ENCODE data around the gene GPR37.

GPR37 gene

GRCh38 chr7:124724079-124724478 lies 41.5 kb downstream of the GPR37 start:
- no peak for DNase-seq (ENCODE audit: low read depth)

DNA sequence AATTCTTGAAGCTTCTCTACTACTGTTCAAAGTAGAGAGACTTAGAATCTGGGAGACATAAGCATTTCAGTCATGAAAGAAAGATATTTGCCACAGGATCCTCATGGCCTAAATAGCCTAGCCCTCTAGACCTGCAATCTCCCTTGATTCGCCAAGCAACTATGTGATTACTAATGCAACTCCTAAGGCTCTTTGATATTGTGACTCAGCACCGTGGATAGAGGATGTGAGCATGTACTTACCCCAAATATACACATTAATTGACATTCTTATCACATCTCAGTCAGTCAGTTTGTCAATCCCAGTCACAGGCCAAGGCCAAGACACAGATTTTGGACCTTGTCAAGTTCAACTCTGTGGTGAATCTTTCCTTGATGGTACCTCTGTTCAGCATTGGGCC lies 42.6 kb downstream of the GPR37 start:
- no peak for DNase-seq (ENCODE audit: low read depth)

DNA sequence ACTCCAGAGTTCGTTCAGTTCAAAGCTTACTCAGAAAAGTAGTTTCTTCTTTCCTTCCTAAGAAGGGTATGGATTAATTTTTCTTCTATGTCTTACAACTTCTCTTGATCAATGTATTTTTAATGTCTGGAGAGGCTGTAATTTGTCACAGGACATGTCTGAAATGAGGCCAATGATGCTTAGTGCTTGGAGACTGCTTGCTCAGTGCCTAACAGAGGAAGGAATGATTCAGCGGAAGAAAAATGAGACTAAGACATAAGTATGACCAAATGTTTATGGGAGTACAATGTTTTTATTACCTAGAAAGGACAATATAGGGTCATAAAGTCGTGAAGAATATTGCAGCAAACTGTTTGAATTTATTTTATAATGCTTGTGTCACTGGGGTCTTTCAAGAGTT lies 43.3 kb downstream of the GPR37 start:
- DNase-seq (ENCODE audit: low read depth): no peak

DNA sequence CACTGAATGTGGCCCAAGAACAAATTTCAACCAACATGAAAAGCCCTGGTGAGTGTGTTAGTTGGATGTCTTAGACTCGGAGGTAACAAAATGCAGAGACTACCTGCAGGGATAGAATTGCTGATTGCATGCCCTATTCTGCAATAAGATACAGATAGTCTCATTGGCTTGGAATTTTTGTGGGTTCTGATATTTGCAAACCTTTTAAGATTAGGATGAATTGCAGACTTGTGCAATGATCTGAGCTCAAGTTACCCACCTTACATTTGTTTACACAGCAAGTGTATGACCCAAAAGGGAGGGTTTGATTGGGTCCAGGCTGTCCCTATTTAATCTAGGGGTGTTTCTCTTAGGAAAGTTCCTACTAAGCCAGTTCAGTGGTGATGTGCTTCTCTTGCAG lies 45.4 kb downstream of the GPR37 start:
- no peak for DNase-seq (ENCODE audit: low read depth)

- no peak for DNase-seq (ENCODE audit: low read depth)
Measured at GRCh38 chr7:124718032-124718766, 47.4 kb downstream of the GPR37 start.

DNA sequence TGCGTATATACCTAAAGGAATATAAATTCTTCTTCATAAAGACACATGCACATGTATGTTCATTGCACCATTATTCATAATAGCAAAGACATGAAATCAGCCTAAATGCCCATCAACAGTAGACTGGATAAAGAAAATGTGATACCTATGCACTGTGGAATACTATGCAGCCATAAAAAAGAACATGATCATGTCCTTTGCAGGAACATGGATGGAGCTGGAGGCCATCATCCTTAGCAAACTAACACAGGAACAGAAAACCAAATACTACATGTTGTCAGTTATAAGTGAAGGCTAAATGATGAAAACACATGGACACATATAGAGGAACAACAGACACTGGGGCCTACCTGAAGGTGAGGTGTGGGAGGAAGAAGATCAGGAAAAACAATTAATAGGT lies 48.7 kb downstream of the GPR37 start:
- no peak for DNase-seq (ENCODE audit: low read depth)

DNA sequence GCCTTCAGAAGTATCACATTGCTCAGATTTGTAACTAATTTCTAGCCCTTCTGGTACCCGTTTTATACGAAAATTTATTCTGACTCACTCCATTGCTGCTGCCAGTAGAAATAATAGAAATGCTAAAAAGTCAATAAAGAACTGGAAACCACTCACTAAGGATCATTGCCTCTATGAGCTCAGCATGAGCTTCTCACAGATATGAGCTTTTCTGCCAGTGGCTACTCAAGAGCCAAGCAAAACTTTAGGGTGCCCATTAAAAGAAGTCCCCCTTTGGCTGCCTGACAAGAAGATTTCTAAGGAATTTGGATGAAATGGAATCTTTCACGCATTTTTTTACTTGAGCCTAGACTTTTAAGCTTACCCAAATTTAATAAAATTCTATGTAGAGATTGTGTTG lies 52.5 kb downstream of the GPR37 start:
- DNase-seq (ENCODE audit: low read depth): no peak

- DNase-seq (ENCODE audit: low read depth): no peak
Measured at GRCh38 chr7:124712017-124712416, 53.6 kb downstream of the GPR37 start.

GRCh38 chr7:124702385-124702784 lies 63.2 kb downstream of the GPR37 start:
- DNase-seq (ENCODE audit: low read depth): no peak

- DNase-seq (ENCODE audit: low read depth): no peak
Measured at GRCh38 chr7:124701955-124702354, 63.6 kb downstream of the GPR37 start.

DNA sequence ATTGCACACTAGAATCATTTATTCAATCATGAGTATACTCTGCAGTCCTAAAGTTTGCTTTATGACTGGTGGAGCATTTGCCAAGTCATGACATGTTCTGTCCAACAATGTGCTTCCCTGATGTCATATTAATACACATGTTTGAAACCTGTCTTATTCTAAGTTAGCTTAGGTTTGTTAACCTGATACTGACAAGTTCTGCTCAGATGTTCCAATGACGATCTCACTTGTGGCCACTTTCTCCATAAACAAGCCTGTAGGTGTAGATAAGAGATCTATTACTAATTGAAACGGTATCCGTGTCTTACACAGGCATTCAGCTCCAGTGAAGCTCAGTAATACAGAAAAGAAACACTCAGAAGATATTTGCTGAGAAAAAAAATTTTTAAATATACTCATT lies 64.9 kb downstream of the GPR37 start:
- no peak for DNase-seq (ENCODE audit: low read depth)

DNA sequence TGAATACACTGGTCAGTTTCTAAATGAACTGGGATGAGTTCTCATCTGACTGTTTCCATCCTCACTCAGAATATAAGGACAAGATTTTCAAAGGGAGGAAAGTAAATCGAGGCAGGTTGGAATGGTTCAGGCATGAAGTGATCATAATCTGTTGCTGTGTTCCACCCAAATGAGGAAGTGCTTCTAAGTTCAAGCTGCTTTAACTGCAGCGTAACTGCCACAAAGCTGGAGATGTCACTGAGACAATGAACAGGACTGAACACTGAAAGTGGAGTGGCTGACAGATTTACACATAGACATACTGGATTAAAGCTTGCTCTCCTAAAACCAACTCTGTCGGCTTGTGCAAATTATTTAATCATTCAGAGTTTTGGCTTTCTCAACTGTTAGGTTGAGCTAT lies 66.6 kb downstream of the GPR37 start:
- DNase-seq (ENCODE audit: low read depth): no peak

- no peak for DNase-seq (ENCODE audit: low read depth)
Measured at GRCh38 chr7:124697746-124698145, 67.8 kb downstream of the GPR37 start.

Data from stimulated activated CD8-positive, alpha-beta memory T cell treated with anti-CD3 and anti-CD28 coated beads, Interleukin-15, amount 100 ng/mL, for 24 hours (primary cell).